SHP77 (cell line): ENCODE data around the gene EXD1.

Experiments used
- DNase-seq, 2 experiments: peaks; one replicate each; lab custom pipeline; 2025; lab: John Stamatoyannopoulos, UW

EXD1 gene

GRCh38 chr15:41231422-41232226 is 1.1 kb upstream of the EXD1 start:
- DNase-seq, result no peak

GRCh38 chr15:41230345-41230649 is 260 bp downstream of the EXD1 start:
- no peak for DNase-seq

DNA sequence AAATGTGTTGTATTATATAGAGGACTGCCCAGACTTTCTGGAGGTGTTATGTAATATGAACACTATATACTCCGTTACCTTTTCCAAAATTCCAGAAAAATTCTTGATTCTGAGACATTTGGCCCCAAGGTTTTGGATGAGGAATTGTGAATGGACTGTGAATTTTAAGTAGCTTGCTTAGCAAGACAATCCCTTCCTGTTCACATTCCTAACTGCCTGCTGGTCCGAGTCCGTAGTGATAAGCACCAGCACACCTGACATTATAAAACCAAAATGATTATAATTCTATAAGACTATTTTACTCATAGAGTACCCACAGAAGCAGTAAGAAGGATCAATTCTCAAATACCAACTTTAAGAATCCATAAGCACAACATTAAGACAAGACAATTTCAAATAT is 11.2 kb downstream of the EXD1 start:
- DNase-seq, result no peak

DNA sequence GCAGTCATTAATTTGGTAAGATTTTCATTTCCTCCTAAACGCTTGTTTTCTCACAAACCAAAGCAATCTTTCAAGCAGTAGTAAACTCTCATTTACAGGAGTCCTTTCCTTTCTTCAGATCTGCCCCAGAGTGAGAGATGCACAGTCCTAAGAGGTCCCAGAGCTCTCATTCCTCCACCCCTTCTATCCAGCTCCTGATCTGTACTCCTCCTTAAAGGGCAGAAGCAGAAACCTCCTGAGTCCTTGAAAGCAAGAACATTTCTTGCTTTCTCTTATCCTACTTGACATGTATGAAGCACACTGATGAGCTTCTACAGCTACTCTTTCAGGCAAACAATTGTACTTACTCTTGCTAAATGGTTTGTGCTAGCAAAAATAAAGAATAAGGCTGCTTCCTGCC is 11.7 kb downstream of the EXD1 start:
- no peak for DNase-seq

DNA sequence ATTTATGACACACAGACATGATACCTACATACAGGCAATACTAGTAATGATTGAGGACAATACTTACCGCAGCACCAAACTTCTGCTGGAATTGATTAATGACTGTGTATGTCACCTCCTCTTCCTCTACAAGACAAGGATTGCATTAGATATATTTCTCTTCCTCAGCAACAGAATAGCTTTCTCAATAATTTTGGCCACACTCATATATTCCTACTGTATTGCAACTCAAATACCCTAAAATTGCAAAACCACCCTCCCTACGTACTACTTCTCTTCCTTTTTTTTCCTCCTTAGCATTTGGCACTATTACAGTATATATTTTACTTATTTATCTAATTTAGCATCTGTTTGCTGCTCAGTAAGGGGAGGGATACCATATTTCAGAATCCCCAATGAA is 14.8 kb downstream of the EXD1 start:
- DNase-seq, result no peak

GRCh38 chr15:41207687-41208448 is 22.7 kb downstream of the EXD1 start:
- DNase-seq, result no peak

- no peak for DNase-seq
These were observed 25.2 kb downstream of the EXD1 start for GRCh38 chr15:41205315-41205714.

GRCh38 chr15:41203395-41203794 is 27.2 kb downstream of the EXD1 start:
- DNase-seq, result no peak

DNA sequence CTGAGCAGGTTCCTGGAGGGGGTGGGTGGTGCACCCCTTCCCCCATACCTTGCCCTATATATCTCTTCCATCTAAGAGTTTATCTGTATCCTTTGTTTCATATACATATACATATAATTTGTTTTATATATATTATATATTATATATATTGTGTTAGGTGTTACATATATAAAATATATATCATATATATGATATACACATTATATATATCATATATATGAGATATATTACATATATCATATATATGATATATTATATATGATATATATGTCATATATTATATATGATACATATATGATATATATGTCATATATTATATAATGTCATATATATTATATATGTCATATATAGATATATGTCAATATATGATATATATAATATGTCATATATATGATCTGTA is 31.1 kb downstream of the EXD1 start:
- no peak for DNase-seq

- no peak for DNase-seq
These were observed 36.1 kb downstream of the EXD1 start for GRCh38 chr15:41194444-41194843.

GRCh38 chr15:41183581-41183980 is 47.0 kb downstream of the EXD1 start:
- DNase-seq, result no peak

GRCh38 chr15:41182266-41182665 is 48.3 kb downstream of the EXD1 start:
- DNase-seq, result no peak

GRCh38 chr15:41180206-41180789 is 50.3 kb downstream of the EXD1 start:
- no peak for DNase-seq

GRCh38 chr15:41169781-41170180 is 60.8 kb downstream of the EXD1 start:
- no peak for DNase-seq

DNA sequence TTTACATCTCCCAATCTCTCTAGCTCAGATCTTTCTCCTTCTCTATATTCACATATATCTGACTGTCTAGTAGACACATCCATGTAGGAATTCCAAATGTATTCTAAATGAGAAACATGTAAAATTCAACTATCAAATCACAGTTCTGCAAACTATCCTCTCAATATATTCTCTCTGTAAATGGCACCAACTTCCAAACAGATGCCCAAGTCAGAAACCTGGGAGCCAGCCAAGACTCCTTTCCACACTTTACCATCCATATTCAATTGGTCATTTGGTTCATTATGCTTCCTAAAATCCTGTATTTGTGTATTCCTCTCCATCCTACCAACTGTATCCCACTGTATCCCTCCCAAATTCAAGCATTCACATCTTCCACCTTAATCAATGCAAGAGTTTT is 61.5 kb downstream of the EXD1 start:
- DNase-seq, result no peak

- DNase-seq, result no peak
These were observed 68.8 kb downstream of the EXD1 start for GRCh38 chr15:41161736-41162135.

DNA sequence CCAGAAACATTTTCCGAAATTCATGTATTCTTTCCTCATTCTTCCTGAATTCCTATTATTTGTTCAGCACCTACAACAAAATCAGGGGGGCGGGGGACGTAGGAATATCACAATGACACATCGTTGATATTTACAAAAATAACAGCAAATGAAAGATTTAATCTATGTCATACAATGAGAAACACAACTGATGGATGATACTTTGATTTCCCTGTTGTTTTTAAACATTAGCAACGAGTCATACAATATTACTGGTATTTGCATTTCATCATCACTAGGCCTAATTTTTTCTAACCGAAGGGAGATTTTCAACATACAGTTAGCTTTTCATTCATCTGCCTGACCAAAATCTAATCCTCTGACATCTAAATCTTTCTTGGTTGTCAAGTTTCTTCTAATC is 69.2 kb downstream of the EXD1 start:
- no peak for DNase-seq

GRCh38 chr15:41160639-41161315 is 69.8 kb downstream of the EXD1 start:
- no peak for DNase-seq

DNA sequence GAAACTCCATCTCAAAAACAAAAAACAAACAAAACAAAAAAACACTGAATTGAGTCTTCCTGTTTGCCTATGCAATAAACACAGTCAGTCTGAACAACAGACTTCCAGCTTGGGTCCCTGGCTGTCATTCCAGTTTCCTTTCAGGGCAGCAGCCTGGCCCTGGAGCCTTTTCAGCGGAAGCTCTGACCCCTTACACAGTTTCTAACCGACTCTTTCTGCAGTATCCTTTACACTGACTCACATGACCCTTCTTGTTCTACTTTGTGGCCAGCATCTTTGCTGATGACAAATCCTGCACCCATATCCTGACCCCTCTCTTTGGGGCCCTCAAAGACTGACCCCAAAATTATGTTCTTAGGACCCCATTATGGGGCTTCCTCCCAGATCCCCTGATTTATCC is 76.1 kb downstream of the EXD1 start:
- no peak for DNase-seq

- no peak for DNase-seq
These were observed 76.8 kb downstream of the EXD1 start for GRCh38 chr15:41153733-41154132.

- DNase-seq, result no peak
These were observed 79.0 kb downstream of the EXD1 start for GRCh38 chr15:41151451-41152005.

DNA sequence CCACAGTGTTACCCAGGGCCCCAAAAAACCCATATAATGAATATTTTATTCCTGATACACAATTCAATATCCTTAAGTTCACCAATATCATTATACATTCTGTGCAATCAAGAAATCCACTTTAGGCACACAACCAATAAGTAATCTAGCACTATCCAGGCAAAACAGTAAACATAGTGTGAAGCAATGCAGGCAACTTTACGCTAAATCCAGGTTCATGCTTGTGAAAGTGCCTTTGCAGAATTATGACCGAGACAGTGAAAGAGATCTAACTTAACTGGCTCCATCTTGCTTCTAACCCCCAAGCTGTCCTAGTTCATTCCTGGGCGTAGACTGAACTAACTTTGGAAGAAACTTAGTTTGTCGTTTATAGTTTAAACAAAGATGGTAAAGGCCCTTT is 80.3 kb downstream of the EXD1 start:
- no peak for DNase-seq
